ENCODE data around the gene AWAT2.
A peak's percentile ranks its signal among the peaks of the same experiment; 100 is the strongest.
"Not testable (repeated sequence)": the region's sequence is repeated elsewhere in the genome, so short reads cannot be mapped to it uniquely, and the experiment has no call there.

AWAT2 gene

DNA sequence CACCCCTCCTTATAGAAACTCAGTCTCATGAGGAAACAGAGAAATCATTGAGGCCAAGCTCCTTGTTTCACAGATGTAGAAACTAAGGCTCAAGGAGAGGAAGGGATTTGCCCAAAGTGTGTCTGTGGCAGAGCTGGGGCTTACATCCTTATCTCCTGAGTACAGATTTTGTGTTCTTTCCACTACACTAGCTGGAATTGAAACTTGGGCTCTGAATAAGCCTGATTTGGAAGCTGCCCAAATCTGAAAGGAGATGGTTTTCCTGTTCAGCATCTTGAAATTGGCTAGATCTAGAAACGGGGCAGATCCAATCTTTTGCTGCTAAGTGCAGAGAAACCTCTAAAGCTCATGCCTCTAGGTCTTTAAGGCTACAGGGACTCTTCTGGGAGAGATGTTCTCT is 24.3 kb downstream of the AWAT2 start:
- Histone ChIP-seq H3K27ac (ENCODE audit: low read depth, low read length) (no peak overlapping the region), H3K79me2 (ENCODE audit: control insufficient read depth, insufficient read depth, low read length, unreplicated experiment) (no peaks in the 10 kb centered on the region), H3K27me3 (ENCODE audit: insufficient read depth, low read length) (no peaks in the 10 kb centered on the region), H3K4me3 (ENCODE audit: low read depth, low read length) (no peak overlapping the region), H3K36me3 (ENCODE audit: insufficient read depth, low read length) (no peaks in the 10 kb centered on the region), H3K4me1 (ENCODE audit: control insufficient read depth, insufficient read depth, low read length, unreplicated experiment) (peaks cover 18% of the 10 kb centered on the region), H2AFZ (ENCODE audit: low read length, unreplicated experiment) (peak overlapping the region; percentile 6)

DNA sequence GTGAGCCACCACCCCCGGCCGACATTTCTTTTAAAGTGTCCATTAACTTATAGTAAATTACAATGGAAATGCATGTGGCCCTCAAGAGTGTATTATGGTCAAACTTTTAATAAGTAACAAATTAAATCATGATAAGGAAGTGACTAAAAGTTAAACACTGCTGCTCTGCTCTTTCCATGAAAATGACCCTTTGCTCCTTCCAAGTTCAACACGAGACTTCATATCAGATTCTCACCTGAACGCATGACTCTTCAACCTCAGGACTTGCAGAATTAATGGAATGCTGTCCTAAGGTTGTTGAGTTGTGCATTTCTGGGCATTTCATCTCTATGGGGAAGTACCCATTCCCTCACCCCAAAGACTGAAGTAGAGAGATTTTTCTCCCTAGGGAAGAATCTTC is 27.1 kb downstream of the AWAT2 start:
- Histone ChIP-seq H3K4me3 (ENCODE audit: low read depth, low read length) (no peak overlapping the region), H3K36me3 (ENCODE audit: insufficient read depth, low read length) (no peaks in the 10 kb centered on the region), H3K27ac (ENCODE audit: low read depth, low read length) (no peak overlapping the region), H3K27me3 (ENCODE audit: insufficient read depth, low read length) (no peaks in the 10 kb centered on the region), H2AFZ (ENCODE audit: low read length, unreplicated experiment) (no peak overlapping the region), H3K4me1 (ENCODE audit: control insufficient read depth, insufficient read depth, low read length, unreplicated experiment) (peaks cover 14% of the 10 kb centered on the region), H3K79me2 (ENCODE audit: control insufficient read depth, insufficient read depth, low read length, unreplicated experiment) (no peaks in the 10 kb centered on the region)

DNA sequence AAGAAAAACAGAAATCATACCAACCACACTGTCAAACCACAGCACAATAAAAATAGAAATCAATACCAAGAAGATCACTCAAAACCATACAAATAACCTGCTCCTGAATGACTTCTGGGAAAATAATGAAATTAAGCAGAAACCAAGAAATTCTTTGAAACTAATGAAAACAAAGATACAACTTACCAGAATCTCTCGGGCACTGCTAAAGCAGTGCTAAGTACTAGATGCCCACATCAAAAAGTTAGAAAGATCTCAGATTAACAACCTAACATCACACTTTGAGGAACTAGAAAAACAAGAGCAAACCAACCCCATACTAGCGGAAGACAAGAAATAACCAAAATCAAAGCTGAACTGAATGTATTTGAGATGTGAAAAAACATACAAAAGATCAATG is 33.2 kb downstream of the AWAT2 start:
- H3K4me3 ChIP-seq (ENCODE audit: low read depth, low read length) = no peak overlapping the region
- no peaks in the 10 kb centered on the region for H3K36me3 ChIP-seq (ENCODE audit: insufficient read depth, low read length)
- no peaks in the 10 kb centered on the region for H3K4me1 ChIP-seq (ENCODE audit: control insufficient read depth, insufficient read depth, low read length, unreplicated experiment)
- H3K27ac ChIP-seq (ENCODE audit: low read depth, low read length) = no peak overlapping the region
- no peaks in the 10 kb centered on the region for H3K27me3 ChIP-seq (ENCODE audit: insufficient read depth, low read length)
- no peaks in the 10 kb centered on the region for H3K79me2 ChIP-seq (ENCODE audit: control insufficient read depth, insufficient read depth, low read length, unreplicated experiment)
- H2AFZ ChIP-seq (ENCODE audit: low read length, unreplicated experiment) = no peak overlapping the region

DNA sequence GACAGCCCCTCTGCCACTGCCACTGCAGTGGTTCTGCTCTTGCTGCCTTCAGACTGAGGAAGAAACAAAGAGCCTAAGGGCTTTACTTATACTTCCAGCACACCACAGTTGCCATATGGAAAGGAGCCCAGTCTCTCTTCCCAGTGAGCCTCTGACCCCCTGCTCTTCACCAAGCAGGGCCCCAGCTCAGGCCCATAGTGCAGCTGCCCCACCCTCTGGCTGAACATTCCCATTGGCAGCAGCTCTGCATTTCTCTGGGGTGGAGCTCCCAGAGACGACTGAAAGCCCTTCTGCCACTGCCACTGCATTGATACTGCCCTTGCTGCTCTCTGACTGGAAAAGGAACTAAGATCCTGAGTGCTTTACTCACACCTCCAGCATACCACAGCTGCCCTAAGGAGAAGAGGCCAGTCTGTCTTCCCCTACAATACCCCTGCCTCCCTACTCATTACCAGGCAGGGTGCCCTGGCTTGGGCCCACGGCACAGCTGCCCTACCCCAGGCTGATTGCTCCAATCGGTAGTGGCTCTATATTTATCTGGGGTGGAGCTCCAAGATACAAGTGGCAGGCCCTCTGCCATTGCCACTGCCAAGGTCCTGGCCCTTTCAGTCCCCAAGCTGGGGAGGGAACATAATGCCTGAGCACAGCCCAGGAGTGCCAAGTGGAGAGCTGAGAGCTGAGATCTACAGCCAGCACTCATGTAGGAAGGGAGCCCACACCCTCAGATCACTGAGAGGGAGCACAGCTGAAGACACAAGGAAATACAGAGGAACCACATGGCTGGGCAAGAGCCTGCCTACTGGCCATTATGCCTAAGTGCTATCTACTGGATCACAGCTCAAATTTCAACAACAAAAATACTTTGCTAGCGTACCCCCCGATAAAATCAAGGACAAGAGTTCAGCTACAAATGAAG is 36.0 kb downstream of the AWAT2 start:
- no peaks in the 10 kb centered on the region for H3K79me2 ChIP-seq (ENCODE audit: control insufficient read depth, insufficient read depth, low read length, unreplicated experiment)
- H3K27ac ChIP-seq (ENCODE audit: low read depth, low read length) = no peak overlapping the region
- H3K4me1 ChIP-seq (ENCODE audit: control insufficient read depth, insufficient read depth, low read length, unreplicated experiment) = no peaks in the 10 kb centered on the region
- no peaks in the 10 kb centered on the region for H3K36me3 ChIP-seq (ENCODE audit: insufficient read depth, low read length)
- H2AFZ ChIP-seq (ENCODE audit: low read length, unreplicated experiment) = no peak overlapping the region
- no peaks in the 10 kb centered on the region for H3K27me3 ChIP-seq (ENCODE audit: insufficient read depth, low read length)
- H3K4me3 ChIP-seq (ENCODE audit: low read depth, low read length) = no peak overlapping the region

DNA sequence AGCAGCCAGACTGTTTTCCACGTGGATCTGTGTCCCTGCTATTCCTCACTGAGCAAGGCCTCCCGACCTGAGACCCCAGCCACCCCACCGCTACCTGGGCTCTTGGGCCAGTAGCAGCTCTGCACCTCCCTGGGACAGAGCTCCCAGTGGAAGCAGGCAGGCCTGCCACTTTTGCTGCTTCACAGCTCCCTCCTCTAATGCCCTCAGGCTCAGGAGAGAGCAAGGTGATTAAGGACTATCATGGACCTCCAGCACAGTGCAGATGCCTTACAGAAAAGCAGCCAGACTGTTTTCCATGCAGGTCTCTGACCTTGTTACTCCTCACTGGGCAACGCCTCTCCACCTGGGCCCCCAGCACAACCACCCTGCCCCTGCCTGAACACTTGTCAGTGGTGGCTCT is 37.0 kb downstream of the AWAT2 start:
- Histone ChIP-seq H3K4me3 (ENCODE audit: low read depth, low read length) (no peak overlapping the region), H3K27me3 (ENCODE audit: insufficient read depth, low read length) (no peaks in the 10 kb centered on the region), H3K27ac (ENCODE audit: low read depth, low read length) (no peak overlapping the region), H3K36me3 (ENCODE audit: insufficient read depth, low read length) (no peaks in the 10 kb centered on the region), H3K79me2 (ENCODE audit: control insufficient read depth, insufficient read depth, low read length, unreplicated experiment) (no peaks in the 10 kb centered on the region), H2AFZ (ENCODE audit: low read length, unreplicated experiment) (no peak overlapping the region), H3K4me1 (ENCODE audit: control insufficient read depth, insufficient read depth, low read length, unreplicated experiment) (no peaks in the 10 kb centered on the region)

DNA sequence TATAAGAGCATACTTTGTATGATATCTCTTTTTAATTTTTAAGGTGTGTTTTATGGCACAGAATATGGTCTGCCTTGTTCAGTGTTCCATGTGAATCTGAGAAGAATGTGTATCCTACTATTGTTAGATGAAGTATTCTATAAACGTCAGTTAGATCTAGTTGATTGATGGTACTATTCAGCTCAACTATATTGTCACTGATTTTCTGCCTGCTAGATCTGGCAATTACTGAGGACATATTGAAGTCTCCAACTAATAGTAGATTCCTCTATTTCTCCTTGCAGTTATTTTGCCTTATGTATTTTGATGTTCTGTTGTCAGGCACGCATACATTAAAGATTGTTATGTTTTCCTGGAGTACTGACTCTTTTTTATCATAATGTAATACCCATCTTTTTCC is 39.8 kb downstream of the AWAT2 start:
- Histone ChIP-seq H3K4me3 (ENCODE audit: low read depth, low read length) (no peak overlapping the region), H3K4me1 (ENCODE audit: control insufficient read depth, insufficient read depth, low read length, unreplicated experiment) (no peaks in the 10 kb centered on the region), H3K27me3 (ENCODE audit: insufficient read depth, low read length) (0 out of 2 replicates have a peak, but pooled peaks cover 3% of the 10 kb centered on the region), H2AFZ (ENCODE audit: low read length, unreplicated experiment) (no peak overlapping the region), H3K27ac (ENCODE audit: low read depth, low read length) (no peak overlapping the region), H3K79me2 (ENCODE audit: control insufficient read depth, insufficient read depth, low read length, unreplicated experiment) (no peaks in the 10 kb centered on the region), H3K36me3 (ENCODE audit: insufficient read depth, low read length) (no peaks in the 10 kb centered on the region)

DNA sequence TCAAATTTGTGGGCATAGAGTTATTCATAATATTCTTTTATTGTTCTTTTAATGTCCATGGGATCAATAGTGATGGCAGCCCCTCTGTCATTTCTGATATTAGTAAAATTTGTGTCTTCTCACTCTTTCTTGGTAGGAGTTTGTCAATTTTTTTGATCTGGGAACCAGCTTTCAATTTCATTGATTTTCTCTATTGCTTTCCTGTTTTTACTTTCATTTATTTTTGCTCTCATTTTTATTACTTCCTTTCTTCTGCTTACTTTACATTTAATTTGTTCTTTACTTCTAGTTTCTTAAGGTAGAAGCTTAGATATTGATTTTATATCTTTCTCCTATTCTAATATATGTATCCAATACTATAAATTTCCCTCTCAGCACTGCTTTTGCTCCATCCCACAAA is 40.7 kb downstream of the AWAT2 start:
- Histone ChIP-seq H3K27me3 (ENCODE audit: insufficient read depth, low read length) (0 out of 2 replicates have a peak, but pooled peaks cover 3% of the 10 kb centered on the region), H2AFZ (ENCODE audit: low read length, unreplicated experiment) (no peak overlapping the region), H3K79me2 (ENCODE audit: control insufficient read depth, insufficient read depth, low read length, unreplicated experiment) (no peaks in the 10 kb centered on the region), H3K27ac (ENCODE audit: low read depth, low read length) (no peak overlapping the region), H3K4me1 (ENCODE audit: control insufficient read depth, insufficient read depth, low read length, unreplicated experiment) (no peaks in the 10 kb centered on the region), H3K4me3 (ENCODE audit: low read depth, low read length) (no peak overlapping the region), H3K36me3 (ENCODE audit: insufficient read depth, low read length) (no peaks in the 10 kb centered on the region)

DNA sequence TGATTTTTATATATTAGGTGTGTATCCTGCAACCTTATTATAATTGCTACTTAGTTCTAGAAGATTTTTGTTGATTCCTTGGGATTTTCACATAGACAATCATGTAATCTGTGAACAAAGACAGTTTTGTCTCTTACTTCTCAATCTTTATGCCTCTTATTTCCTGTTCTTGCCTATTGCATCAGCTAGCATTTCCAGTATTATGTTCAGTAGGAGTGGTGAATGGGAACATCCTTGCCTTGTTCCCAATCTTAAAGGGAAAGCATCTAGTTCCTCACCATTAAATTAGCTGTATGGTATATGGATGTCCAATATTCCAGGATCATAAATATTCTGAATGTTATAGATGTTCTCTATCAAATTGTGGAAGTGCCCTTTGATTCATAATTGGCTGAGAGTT is 41.8 kb downstream of the AWAT2 start:
- Histone ChIP-seq H3K27me3 (ENCODE audit: insufficient read depth, low read length) (0 out of 2 replicates have a peak, but pooled peaks cover 3% of the 10 kb centered on the region), H3K79me2 (ENCODE audit: control insufficient read depth, insufficient read depth, low read length, unreplicated experiment) (no peaks in the 10 kb centered on the region)

DNA sequence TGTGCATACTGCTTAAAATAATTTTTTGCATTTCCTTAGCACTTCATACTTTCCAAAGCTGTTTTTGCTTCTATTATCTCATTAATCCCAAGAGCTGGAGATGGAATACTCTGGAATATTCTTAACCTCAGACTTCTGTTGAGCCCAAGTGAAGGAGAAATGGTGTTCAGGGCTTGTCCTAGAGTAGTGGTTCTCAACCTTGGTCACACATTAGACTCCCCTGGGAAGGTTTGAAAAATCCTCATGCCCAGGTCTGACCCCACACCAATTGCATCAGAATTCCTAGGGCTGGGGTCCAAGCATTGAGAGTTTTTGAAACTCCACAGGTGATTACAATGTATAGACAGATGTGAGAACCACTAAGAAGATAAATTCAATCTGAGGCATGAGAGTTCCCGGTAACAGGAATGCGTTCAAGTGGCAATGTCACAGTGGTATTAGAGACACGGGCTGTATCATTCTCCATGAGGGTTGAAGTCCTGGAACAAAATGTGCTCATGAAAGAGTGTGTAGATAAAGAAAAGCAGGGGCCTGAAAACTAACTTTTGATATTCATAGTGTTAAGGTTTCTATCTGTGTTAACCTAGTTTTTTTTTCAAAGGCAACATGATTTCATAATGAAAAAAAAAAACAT is 47.9 kb downstream of the AWAT2 start:
- Histone ChIP-seq H3K4me3 (ENCODE audit: low read depth, low read length) (no peak overlapping the region), H3K4me1 (ENCODE audit: control insufficient read depth, insufficient read depth, low read length, unreplicated experiment) (no peaks in the 10 kb centered on the region), H3K27me3 (ENCODE audit: insufficient read depth, low read length) (0 out of 2 replicates have a peak, but pooled peaks cover 2% of the 10 kb centered on the region), H3K36me3 (ENCODE audit: insufficient read depth, low read length) (no peaks in the 10 kb centered on the region), H3K79me2 (ENCODE audit: control insufficient read depth, insufficient read depth, low read length, unreplicated experiment) (no peaks in the 10 kb centered on the region), H3K27ac (ENCODE audit: low read depth, low read length) (no peak overlapping the region), H2AFZ (ENCODE audit: low read length, unreplicated experiment) (no peak overlapping the region)

More for the DNA sequence above, 41.8 kb downstream of the AWAT2 start:
- Histone ChIP-seq H3K27ac (ENCODE audit: low read depth, low read length) (no peak overlapping the region), H3K4me3 (ENCODE audit: low read depth, low read length) (no peak overlapping the region), H3K36me3 (ENCODE audit: insufficient read depth, low read length) (no peaks in the 10 kb centered on the region), H3K4me1 (ENCODE audit: control insufficient read depth, insufficient read depth, low read length, unreplicated experiment) (no peaks in the 10 kb centered on the region), H2AFZ (ENCODE audit: low read length, unreplicated experiment) (no peak overlapping the region)

DNA sequence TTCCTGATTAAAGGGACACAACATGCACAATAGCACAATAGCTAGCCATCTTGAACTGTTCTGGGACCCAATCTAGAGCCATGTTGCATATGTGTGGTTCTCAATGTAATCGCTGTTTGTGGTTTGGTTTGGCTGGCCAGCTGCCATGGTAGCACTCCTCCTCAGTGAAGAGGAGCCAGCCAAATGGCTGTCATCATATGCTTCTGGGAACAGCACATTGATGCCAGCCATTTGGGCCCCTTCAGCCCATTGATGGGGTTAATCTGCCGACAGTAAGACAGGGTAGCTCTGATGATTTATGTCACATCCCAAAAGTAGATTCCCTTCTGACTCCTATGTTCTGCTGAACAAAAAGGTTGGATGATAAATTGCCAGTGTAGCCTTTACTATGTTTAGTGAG is 48.5 kb downstream of the AWAT2 start:
- no peaks in the 10 kb centered on the region for H3K79me2 ChIP-seq (ENCODE audit: control insufficient read depth, insufficient read depth, low read length, unreplicated experiment)

DNA sequence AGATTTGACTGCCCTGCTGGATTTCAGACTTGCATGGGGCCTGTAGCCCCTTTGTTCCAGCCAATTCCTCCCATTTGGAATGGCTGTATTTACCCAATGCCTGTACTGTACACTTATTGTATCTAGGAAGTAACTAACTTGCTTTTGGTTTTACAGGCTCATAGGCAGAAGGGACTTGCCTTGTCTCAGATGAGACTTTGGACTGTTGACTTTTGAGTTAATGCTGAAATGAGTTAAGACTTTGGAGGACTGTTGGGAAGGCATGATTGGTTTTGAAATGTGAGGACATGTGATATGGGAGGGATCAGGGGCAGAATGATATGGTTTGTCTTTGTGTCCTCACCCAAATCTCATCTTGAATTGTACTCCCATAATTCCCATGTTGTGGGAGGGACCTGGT is 51.4 kb downstream of the AWAT2 start:
- H2AFZ ChIP-seq (ENCODE audit: low read length, unreplicated experiment); H3K27me3 ChIP-seq (ENCODE audit: insufficient read depth, low read length); H3K79me2 ChIP-seq (ENCODE audit: control insufficient read depth, insufficient read depth, low read length, unreplicated experiment); H3K4me3 ChIP-seq (ENCODE audit: low read depth, low read length); H3K27ac ChIP-seq (ENCODE audit: low read depth, low read length); H3K4me1 ChIP-seq (ENCODE audit: control insufficient read depth, insufficient read depth, low read length, unreplicated experiment); H3K36me3 ChIP-seq (ENCODE audit: insufficient read depth, low read length): not testable (repeated sequence)

More for the DNA sequence above, 48.5 kb downstream of the AWAT2 start:
- no peaks in the 10 kb centered on the region for H3K36me3 ChIP-seq (ENCODE audit: insufficient read depth, low read length)
- no peak overlapping the region for H2AFZ ChIP-seq (ENCODE audit: low read length, unreplicated experiment)
- no peak overlapping the region for H3K27ac ChIP-seq (ENCODE audit: low read depth, low read length)
- no peaks in the 10 kb centered on the region for H3K4me1 ChIP-seq (ENCODE audit: control insufficient read depth, insufficient read depth, low read length, unreplicated experiment)
- H3K4me3 ChIP-seq (ENCODE audit: low read depth, low read length) = no peak overlapping the region
- no peaks in the 10 kb centered on the region for H3K27me3 ChIP-seq (ENCODE audit: insufficient read depth, low read length)

Measured in ACC112 (cell line).